Mesenchymal stem cell (in vitro differentiated cells and primary cell): ENCODE measurements around the gene TMEM123. TPM values are rescaled to one million over a fixed set of nuclear protein-coding genes. Genes with fewer than 3 reads are reported as not detected.

ENCODE experiments used
- DNase-seq: peaks from one replicate; pipeline ENCODE4 v3.0.0-alpha.2; 2013
- H2AFZ ChIP-seq: one replicate; pipeline ENCODE4 v1.6.1; 2013; ENCODE audit warnings: low read depth, mild to moderate bottlenecking, control low read depth, inconsistent platforms, low read length, moderate library complexity
- H2AK5ac ChIP-seq: 2 replicates; pipeline ENCODE4 v1.6.1; 2013; ENCODE audit warnings: low read length, moderate library complexity, mild to moderate bottlenecking, inconsistent platforms; ENCODE audit not compliant: severe bottlenecking
- H2BK120ac ChIP-seq: one replicate; pipeline ENCODE4 v1.6.1; 2013; ENCODE audit warnings: low read depth, mild to moderate bottlenecking, inconsistent platforms, low read length, moderate library complexity
- H2BK12ac ChIP-seq, 2 experiments: one replicate each; pipeline ENCODE4 v1.6.1; 2013; ENCODE audit warnings: inconsistent platforms in 2 of 2, low read length in 2 of 2, mild to moderate bottlenecking in 2 of 2, moderate library complexity in 2 of 2, control low read depth in 1 of 2
- H2BK15ac ChIP-seq: one replicate; pipeline ENCODE4 v1.6.1; 2013; ENCODE audit warnings: mild to moderate bottlenecking, low read depth, inconsistent platforms; ENCODE audit not compliant: poor library complexity, severe bottlenecking
- H2BK5ac ChIP-seq: 2 replicates; pipeline ENCODE4 v1.6.1; 2013; ENCODE audit warnings: low read depth, mild to moderate bottlenecking, low read length, control low read depth, inconsistent platforms; ENCODE audit not compliant: poor library complexity, severe bottlenecking
- H3K14ac ChIP-seq, 2 experiments: one replicate each; pipeline ENCODE4 v1.6.1; 2013; ENCODE audit warnings: inconsistent platforms in 2 of 2, low read length in 2 of 2, control low read depth in 1 of 2, mild to moderate bottlenecking in 1 of 2, moderate library complexity in 1 of 2
- H3K18ac ChIP-seq, 2 experiments: one replicate each; pipeline ENCODE4 v1.6.1; 2013; ENCODE audit warnings: inconsistent platforms in 2 of 2, low read length in 2 of 2, control low read depth in 1 of 2, low read depth in 1 of 2, mild to moderate bottlenecking in 1 of 2
- H3K23ac ChIP-seq, 2 experiments: one replicate each; pipeline ENCODE4 v1.6.1; 2013; ENCODE audit warnings: inconsistent platforms in 2 of 2, low read length in 2 of 2, mild to moderate bottlenecking in 2 of 2, moderate library complexity in 2 of 2, control low read depth in 1 of 2
- H3K27ac ChIP-seq: 2 replicates; pipeline ENCODE4 v1.5.1; 2013; ENCODE audit warnings: mild to moderate bottlenecking, moderate library complexity, low read length, control low read depth, inconsistent platforms; ENCODE audit not compliant: poor library complexity, severe bottlenecking
- H3K27me3 ChIP-seq, 2 experiments: 2 replicates each; pipeline versions ENCODE4 v1.6.1 to v1.7.0; 2013; ENCODE audit warnings: low read length in 2 of 2, mild to moderate bottlenecking in 2 of 2, moderate library complexity in 2 of 2, control low read depth in 1 of 2, inconsistent platforms in 1 of 2; ENCODE audit not compliant: control insufficient read depth in 1 of 2, insufficient read depth in 1 of 2
- H3K36me3 ChIP-seq, 2 experiments: 2 replicates each; pipeline versions ENCODE4 v1.6.1 to v1.7.0; 2013; ENCODE audit warnings: low read length in 2 of 2, control low read depth in 1 of 2, inconsistent platforms in 1 of 2, low read depth in 1 of 2, mild to moderate bottlenecking in 1 of 2; ENCODE audit not compliant: insufficient read depth in 2 of 2, control insufficient read depth in 1 of 2
- H3K4ac ChIP-seq, 2 experiments: one replicate each; pipeline ENCODE4 v1.6.1; 2013; ENCODE audit warnings: inconsistent platforms in 2 of 2, low read length in 2 of 2, mild to moderate bottlenecking in 2 of 2, moderate library complexity in 2 of 2, control low read depth in 1 of 2, low read depth in 1 of 2
- H3K4me1 ChIP-seq: 2 replicates; pipeline ENCODE4 v1.6.1; 2013; ENCODE audit warnings: low read depth, low read length, control low read depth; ENCODE audit not compliant: control insufficient read depth, insufficient read depth
- H3K4me2 ChIP-seq: 2 replicates; pipeline ENCODE4 v1.6.1; 2013; ENCODE audit warnings: low read length, mild to moderate bottlenecking, inconsistent platforms; ENCODE audit not compliant: poor library complexity, severe bottlenecking
- H3K4me3 ChIP-seq, 2 experiments: 2 replicates each; pipeline versions ENCODE4 v1.5.1 to v1.7.0; 2013; ENCODE audit warnings: low read length in 2 of 2, mild to moderate bottlenecking in 2 of 2, control low read depth in 1 of 2, low read depth in 1 of 2; ENCODE audit not compliant: insufficient read depth in 1 of 2
- H3K79me1 ChIP-seq: replicated peaks from 2 replicates; pipeline ENCODE4 v1.6.1; 2013; ENCODE audit warnings: mild to moderate bottlenecking, control low read depth, low read length, inconsistent platforms; ENCODE audit not compliant: poor library complexity, severe bottlenecking
- H3K9ac ChIP-seq: 2 replicates; pipeline ENCODE4 v1.7.0; 2013; ENCODE audit warnings: mild to moderate bottlenecking, low read length, moderate library complexity
- H3K9me3 ChIP-seq: 2 replicates; pipeline ENCODE4 v1.7.0; 2013; ENCODE audit warnings: mild to moderate bottlenecking, low read length; ENCODE audit not compliant: control insufficient read depth
- H4K8ac ChIP-seq: one replicate; pipeline ENCODE4 v1.6.1; 2013; ENCODE audit warnings: inconsistent platforms, mild to moderate bottlenecking, low read length, moderate library complexity
- H4K91ac ChIP-seq: one replicate; pipeline ENCODE4 v1.6.1; 2013; ENCODE audit warnings: mild to moderate bottlenecking, low read length, inconsistent platforms
- WGBS: methylation state at CpG from one replicate; pipeline ENCODE4 v1.1.7; 2013; ENCODE audit warnings: mixed read lengths; 5-methylcytosine and 5-hydroxymethylcytosine counted together
- polyA plus RNA-seq, 2 experiments: library from polyadenylated mRNA; stranded (reverse); fragments of 200-250 nt; gene quantifications; one replicate each; pipeline ENCODE4 v1.2.3, GENCODE V29; 2013

Gene TMEM123, protein sequence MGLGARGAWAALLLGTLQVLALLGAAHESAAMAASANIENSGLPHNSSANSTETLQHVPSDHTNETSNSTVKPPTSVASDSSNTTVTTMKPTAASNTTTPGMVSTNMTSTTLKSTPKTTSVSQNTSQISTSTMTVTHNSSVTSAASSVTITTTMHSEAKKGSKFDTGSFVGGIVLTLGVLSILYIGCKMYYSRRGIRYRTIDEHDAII
- 88.9 TPM for polyA plus RNA-seq (2013, experiment 1 of 2)
- polyA plus RNA-seq (2013, experiment 2 of 2): 102 TPM

GRCh38 chr11:102452461-102453301 is at the start of gene TMEM123:
TSS of gene TMEM123 (minus strand) at chr11:102452765. CDS start at chr11:102452623, 142 bp downstream.
- no peaks in the 10 kb centered on the region for H3K27me3 ChIP-seq
- H2BK15ac ChIP-seq: peak within 1 kb of the TSS; percentile 100
- peak within 1 kb of the TSS; percentile 96 for H4K8ac ChIP-seq
- DNase-seq: peak; percentile 75
- WGBS: under 1% methylated on average over 72 of the region's 83 CpGs
- peak within 1 kb of the TSS; percentile 94 for H3K9ac ChIP-seq
- peak within 1 kb of the TSS; percentile 53 for H2BK5ac ChIP-seq
- H3K9me3 ChIP-seq: no peaks in the 10 kb centered on the region
- peak within 1 kb of the TSS; percentile 90 to 98 for H3K14ac ChIP-seq
- peaks cover 3% of the 10 kb centered on the region for H3K79me1 ChIP-seq
- no peak within 1 kb of the TSS for H2BK120ac ChIP-seq
- peak within 1 kb of the TSS; percentile 42 to 97 for H2BK12ac ChIP-seq
- H3K23ac ChIP-seq: peak within 1 kb of the TSS; percentile 67 to 100
- H4K91ac ChIP-seq: peak within 1 kb of the TSS; percentile 99
- no peak within 1 kb of the TSS for H2AK5ac ChIP-seq
- H3K27ac ChIP-seq: peak within 1 kb of the TSS; percentile 91
- peak within 1 kb of the TSS; percentile 86 for H2AFZ ChIP-seq
- H3K18ac ChIP-seq: peak within 1 kb of the TSS; percentile 99
- H3K4me3 ChIP-seq: peak within 1 kb of the TSS; percentile 91 to 100
- H3K4me1 ChIP-seq: peaks cover 2% of the 10 kb centered on the region
- peak within 1 kb of the TSS; percentile 97 to 99 for H3K4ac ChIP-seq
- H3K4me2 ChIP-seq: peak within 1 kb of the TSS; percentile 74
- peaks cover 3 to 4% of the 10 kb centered on the region in 2 experiments for H3K36me3 ChIP-seq

GRCh38 chr11:102500829-102501228 is 48.3 kb upstream of the TMEM123 start:
- 59% methylated on average over 2 of the region's 2 CpGs for WGBS
- Histone ChIP-seq H4K8ac (no peak overlapping the region), H3K27ac (no peak overlapping the region), H3K4me3 (no peak overlapping the region), H3K79me1 (no peaks in the 10 kb centered on the region), H2BK12ac (no peak overlapping the region), H3K4me1 (no peaks in the 10 kb centered on the region), H3K4ac (no peak overlapping the region), H3K18ac (no peak overlapping the region), H2BK120ac (no peak overlapping the region), H3K9me3 (no peaks in the 10 kb centered on the region), H3K23ac (no peak overlapping the region), H2BK5ac (no peak overlapping the region), H2AFZ (no peak overlapping the region), H3K27me3 (no peaks in the 10 kb centered on the region), H3K14ac (no peak overlapping the region), H3K4me2 (no peak overlapping the region), H4K91ac (no peak overlapping the region), H2AK5ac (no peak overlapping the region), H3K9ac (no peak overlapping the region), H2BK15ac (no peak overlapping the region), H3K36me3 (no peaks in the 10 kb centered on the region)
- DNase-seq: no peak

DNA sequence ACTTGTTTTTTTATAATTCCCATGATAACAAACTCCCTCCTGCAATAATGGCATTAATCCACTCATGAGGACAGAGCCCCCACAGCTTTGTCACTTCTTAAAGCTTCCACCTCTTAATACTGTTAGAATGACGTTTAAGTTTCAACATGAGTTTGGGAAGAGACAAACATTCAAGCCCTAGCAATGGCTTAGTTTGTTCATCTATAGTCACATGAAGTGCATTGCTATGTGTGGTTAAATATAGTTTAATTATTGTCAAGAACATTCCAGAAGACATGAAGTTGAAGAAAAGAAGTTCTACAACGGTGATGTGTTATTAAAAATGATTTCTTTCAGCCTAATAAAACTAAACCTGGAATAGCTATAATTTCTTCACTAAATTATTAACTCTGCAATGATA is 47.4 kb upstream of the TMEM123 start:
- H3K9me3 ChIP-seq: no peaks in the 10 kb centered on the region
- no peak overlapping the region for H3K9ac ChIP-seq
- H3K4ac ChIP-seq: no peak overlapping the region
- H2BK120ac ChIP-seq: no peak overlapping the region
- no peak overlapping the region for H2AFZ ChIP-seq
- no peak overlapping the region for H2BK12ac ChIP-seq
- H3K79me1 ChIP-seq: no peaks in the 10 kb centered on the region
- no peaks in the 10 kb centered on the region for H3K4me1 ChIP-seq
- no peak overlapping the region for H3K4me2 ChIP-seq
- no peak for DNase-seq
- H2BK5ac ChIP-seq: no peak overlapping the region
- H3K14ac ChIP-seq: no peak overlapping the region
- WGBS: 50% methylated on average over 1 of the region's 2 CpGs
- H3K27ac ChIP-seq: no peak overlapping the region
- H3K18ac ChIP-seq: no peak overlapping the region
- H4K91ac ChIP-seq: no peak overlapping the region
- no peaks in the 10 kb centered on the region for H3K27me3 ChIP-seq
- no peaks in the 10 kb centered on the region for H3K36me3 ChIP-seq
- no peak overlapping the region for H2AK5ac ChIP-seq
- no peak overlapping the region for H4K8ac ChIP-seq
- no peak overlapping the region for H3K23ac ChIP-seq
- H2BK15ac ChIP-seq: no peak overlapping the region
- H3K4me3 ChIP-seq: no peak overlapping the region

- H3K4ac ChIP-seq: no peak overlapping the region
- peak overlapping the region; percentile 39 for H2AK5ac ChIP-seq
- DNase-seq: no peak
- H3K14ac ChIP-seq: no peak overlapping the region
- 100% methylated on average over 3 of the region's 3 CpGs for WGBS
- H3K9ac ChIP-seq: no peak overlapping the region
- no peak overlapping the region for H4K91ac ChIP-seq
- no peaks in the 10 kb centered on the region for H3K9me3 ChIP-seq
- no peak overlapping the region for H2AFZ ChIP-seq
- no peak overlapping the region for H2BK5ac ChIP-seq
- no peak overlapping the region for H3K4me2 ChIP-seq
- H3K79me1 ChIP-seq: no peaks in the 10 kb centered on the region
- no peak overlapping the region for H2BK15ac ChIP-seq
- H2BK120ac ChIP-seq: no peak overlapping the region
- H3K23ac ChIP-seq: no peak overlapping the region
- H3K36me3 ChIP-seq: no peaks in the 10 kb centered on the region
- H3K18ac ChIP-seq: no peak overlapping the region
- H3K27ac ChIP-seq: no peak overlapping the region
- no peak overlapping the region for H3K4me3 ChIP-seq
- H2BK12ac ChIP-seq: no peak overlapping the region
- H3K4me1 ChIP-seq: no peaks in the 10 kb centered on the region
- H4K8ac ChIP-seq: no peak overlapping the region
- no peaks in the 10 kb centered on the region for H3K27me3 ChIP-seq
Measured at GRCh38 chr11:102499151-102499550, 46.6 kb upstream of the TMEM123 start.
